Smooth muscle cell (in vitro differentiated cells): Measurements from ENCODE around the gene CLDN5. TPM values are rescaled to one million over a fixed set of nuclear protein-coding genes. Genes with fewer than 3 reads are reported as not detected.
A peak's percentile ranks its signal among the peaks of the same experiment; 100 is the strongest.

Source experiments
- DNase-seq: peaks from one replicate; lab custom pipeline; 2025; ENCODE audit not compliant: unreplicated experiment; lab: John Stamatoyannopoulos, UW
- H2AFZ ChIP-seq: fragments of 200-600 bp; sonication (generic); 2 replicates; pipeline ENCODE4 v1.6.0; 2016; ENCODE audit warnings: antibody characterized with exemption, low read depth, mild to moderate bottlenecking
- H3F3A ChIP-seq: fragments of 200-600 bp; sonication (generic); 2 replicates; pipeline ENCODE4 v1.6.0; 2017; ENCODE audit warnings: antibody characterized with exemption, low read depth
- H3K27ac ChIP-seq: fragments of 200-600 bp; sonication (generic); 2 replicates; pipeline ENCODE4 v1.5.1; 2016; ENCODE audit warnings: low read depth, mild to moderate bottlenecking
- H3K27me3 ChIP-seq: fragments of 200-600 bp; sonication (generic); 2 replicates; pipeline ENCODE4 v1.6.1; 2016; ENCODE audit warnings: low read depth, mild to moderate bottlenecking
- H3K36me3 ChIP-seq: fragments of 200-600 bp; sonication (generic); 2 replicates; pipeline ENCODE4 v1.5.1; 2016; ENCODE audit warnings: low read depth
- H3K4me1 ChIP-seq: fragments of 200-600 bp; sonication (generic); 2 replicates; pipeline ENCODE4 v1.5.1; 2016; ENCODE audit warnings: low read depth
- H3K4me2 ChIP-seq: fragments of 200-600 bp; sonication (generic); 2 replicates; pipeline ENCODE4 v1.6.0; 2016; ENCODE audit warnings: mild to moderate bottlenecking
- H3K4me3 ChIP-seq: fragments of 200-600 bp; sonication (generic); 2 replicates; pipeline ENCODE4 v1.5.1; 2016; ENCODE audit warnings: mild to moderate bottlenecking
- H3K79me2 ChIP-seq: fragments of 200-600 bp; sonication (generic); 2 replicates; pipeline ENCODE4 v1.6.0; 2016; ENCODE audit warnings: low read depth, mild to moderate bottlenecking
- H3K9ac ChIP-seq: fragments of 200-600 bp; sonication (generic); 2 replicates; pipeline ENCODE4 v1.6.0; 2016; ENCODE audit warnings: low read depth
- H3K9me3 ChIP-seq: fragments of 200-600 bp; sonication (generic); replicated peaks from 2 replicates; pipeline ENCODE4 v1.5.1; 2016; ENCODE audit warnings: low read depth
- H4K20me1 ChIP-seq: fragments of 200-600 bp; sonication (generic); 2 replicates; pipeline ENCODE4 v1.6.0; 2016; ENCODE audit warnings: low read depth
- WGBS: methylation state at CpG from one replicate; pipeline ENCODE4 v1.1.7; 2016; ENCODE audit warnings: low lambda C conversion rate; 5-methylcytosine and 5-hydroxymethylcytosine counted together
- polyA plus RNA-seq: library from polyadenylated mRNA; unstranded; fragments of >200 nt; fragmentation: Nextera tagmentation; extraction: Ambion mirVana; gene quantifications from 2 replicates; pipeline ENCODE4 v1.2.1, GENCODE V29; 2016
- total RNA-seq: library from RNA; depleted of rRNA; stranded (reverse); fragments of >200 nt; gene quantifications from 2 replicates; pipeline ENCODE4 v1.2.3, GENCODE V29; 2014
- TF ChIP-seq, protein P1 (sequence below): fragments of 200-600 bp; sonication (generic); IDR thresholded peaks from 2 replicates; pipeline ENCODE4 v1.5.1; 2017; ENCODE audit warnings: borderline replicate concordance, mild to moderate bottlenecking, antibody characterized with exemption; ENCODE audit not compliant: insufficient read depth, poor library complexity, severe bottlenecking

The CLDN5 gene
- total and polyA plus RNA-seq, 2 experiments from 2014 or later = 0.11 TPM; not detected in 1

DNA sequence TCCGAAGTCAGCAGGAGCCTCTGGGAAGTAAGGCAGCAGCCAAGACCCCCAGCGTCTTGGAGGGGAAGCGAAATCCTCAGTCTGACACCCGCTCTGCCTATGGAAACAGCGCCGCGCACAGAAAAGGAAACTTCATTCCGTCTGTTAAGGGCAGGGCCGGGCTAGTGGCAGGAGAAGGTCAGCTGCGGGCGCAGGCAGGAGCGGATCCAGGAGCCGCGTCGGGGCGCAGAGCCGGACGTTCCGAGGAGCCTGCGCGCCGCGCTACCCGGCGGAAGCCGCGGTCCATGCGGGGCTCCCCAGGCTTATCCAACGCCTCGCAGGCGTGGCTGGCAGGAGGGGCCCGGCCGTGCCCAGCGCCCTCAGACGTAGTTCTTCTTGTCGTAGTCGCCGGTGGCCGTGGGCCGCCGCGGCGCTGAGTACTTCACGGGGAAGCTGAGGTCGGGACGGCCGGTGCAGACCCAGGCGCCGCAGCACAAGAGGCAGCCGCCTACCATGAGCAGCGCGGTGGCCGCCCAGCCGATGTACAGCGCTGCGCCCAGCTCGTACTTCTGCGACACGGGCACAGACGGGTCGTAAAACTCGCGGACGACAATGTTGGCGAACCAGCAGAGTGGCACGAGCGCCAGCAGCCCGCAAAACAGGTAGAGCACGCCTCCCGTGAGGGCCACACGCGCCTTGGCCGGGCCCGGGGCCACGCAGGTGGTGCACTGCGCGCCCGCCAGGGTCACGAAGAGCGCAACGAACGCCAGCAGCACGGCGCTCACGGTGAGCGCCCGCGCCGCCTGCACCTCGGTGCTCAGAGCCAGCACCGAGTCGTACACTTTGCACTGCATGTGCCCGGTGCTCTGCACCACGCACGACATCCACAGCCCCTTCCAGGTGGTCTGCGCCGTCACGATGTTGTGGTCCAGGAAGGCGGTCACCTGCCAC lies 705 bp downstream of the CLDN5 start:
- TF ChIP-seq, protein P1, sequence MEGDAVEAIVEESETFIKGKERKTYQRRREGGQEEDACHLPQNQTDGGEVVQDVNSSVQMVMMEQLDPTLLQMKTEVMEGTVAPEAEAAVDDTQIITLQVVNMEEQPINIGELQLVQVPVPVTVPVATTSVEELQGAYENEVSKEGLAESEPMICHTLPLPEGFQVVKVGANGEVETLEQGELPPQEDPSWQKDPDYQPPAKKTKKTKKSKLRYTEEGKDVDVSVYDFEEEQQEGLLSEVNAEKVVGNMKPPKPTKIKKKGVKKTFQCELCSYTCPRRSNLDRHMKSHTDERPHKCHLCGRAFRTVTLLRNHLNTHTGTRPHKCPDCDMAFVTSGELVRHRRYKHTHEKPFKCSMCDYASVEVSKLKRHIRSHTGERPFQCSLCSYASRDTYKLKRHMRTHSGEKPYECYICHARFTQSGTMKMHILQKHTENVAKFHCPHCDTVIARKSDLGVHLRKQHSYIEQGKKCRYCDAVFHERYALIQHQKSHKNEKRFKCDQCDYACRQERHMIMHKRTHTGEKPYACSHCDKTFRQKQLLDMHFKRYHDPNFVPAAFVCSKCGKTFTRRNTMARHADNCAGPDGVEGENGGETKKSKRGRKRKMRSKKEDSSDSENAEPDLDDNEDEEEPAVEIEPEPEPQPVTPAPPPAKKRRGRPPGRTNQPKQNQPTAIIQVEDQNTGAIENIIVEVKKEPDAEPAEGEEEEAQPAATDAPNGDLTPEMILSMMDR = no peak
- Histone ChIP-seq H3K27me3 (peaks cover 55% of the 10 kb centered on the region), H3K4me3 (peak overlapping the region; percentile 40), H3K9ac (no peak overlapping the region), H3K9me3 (no peaks in the 10 kb centered on the region), H3K4me1 (peaks cover 12% of the 10 kb centered on the region), H3K27ac (no peak overlapping the region), H3F3A (no peaks in the 10 kb centered on the region), H2AFZ (no peak overlapping the region), H3K79me2 (no peaks in the 10 kb centered on the region), H3K36me3 (no peaks in the 10 kb centered on the region), H3K4me2 (peak overlapping the region; percentile 79), H4K20me1 (no peaks in the 10 kb centered on the region)
- WGBS = 5% methylated on average over 99 of the region's 99 CpGs
- no peak for DNase-seq

- H3K9ac ChIP-seq = no peak overlapping the region
- no peak overlapping the region for H3K27ac ChIP-seq
- DNase-seq = no peak
- peak overlapping the region; percentile 79 for H3K4me2 ChIP-seq
- TF ChIP-seq, protein P1 = no peak
- H3K9me3 ChIP-seq = no peaks in the 10 kb centered on the region
- no peaks in the 10 kb centered on the region for H3K79me2 ChIP-seq
- H3K27me3 ChIP-seq = peaks cover 55% of the 10 kb centered on the region
- peak overlapping the region; percentile 40 for H3K4me3 ChIP-seq
- 36% methylated on average over 9 of the region's 9 CpGs for WGBS
- H2AFZ ChIP-seq = no peak overlapping the region
- no peaks in the 10 kb centered on the region for H3F3A ChIP-seq
- H3K36me3 ChIP-seq = no peaks in the 10 kb centered on the region
- no peaks in the 10 kb centered on the region for H4K20me1 ChIP-seq
- peaks cover 12% of the 10 kb centered on the region for H3K4me1 ChIP-seq
These were observed 1.4 kb downstream of the CLDN5 start for GRCh38 chr22:19522881-19523239.

DNA sequence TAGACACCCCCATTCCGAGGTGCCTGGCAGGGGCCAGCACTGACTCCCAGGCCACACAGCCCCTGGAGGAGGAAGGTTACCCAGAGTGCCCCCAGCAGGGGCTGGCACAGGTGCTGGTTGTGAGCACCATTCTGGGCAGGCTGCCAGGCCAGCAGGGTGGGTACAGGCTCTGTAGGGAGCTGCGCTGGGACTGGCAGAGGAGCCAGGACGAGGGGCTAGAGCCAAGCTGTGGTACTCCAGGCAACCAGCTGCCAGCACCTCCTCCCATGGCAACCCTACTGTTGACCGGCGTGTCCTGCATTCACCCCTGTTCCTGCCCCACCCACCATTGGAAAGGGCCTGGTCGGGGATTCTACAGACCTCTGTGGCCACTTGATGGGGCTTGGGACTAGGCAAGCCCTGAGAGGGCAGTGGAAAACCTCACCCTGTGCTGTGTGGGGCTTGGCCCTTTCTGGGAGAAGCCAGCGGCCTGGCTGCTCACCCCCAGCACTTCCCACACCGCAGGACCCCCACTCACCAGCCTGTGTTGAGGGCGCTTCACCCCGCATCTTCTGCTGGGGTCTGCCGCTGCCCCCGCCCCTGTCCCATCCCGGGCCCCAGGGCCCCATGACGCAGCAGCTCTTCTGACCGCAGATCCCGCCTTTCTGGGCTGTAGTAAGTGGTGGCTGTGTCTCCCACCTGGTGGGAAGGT lies 1.9 kb downstream of the CLDN5 start:
- Histone ChIP-seq H3K9ac (no peak overlapping the region), H2AFZ (no peak overlapping the region), H3F3A (no peaks in the 10 kb centered on the region), H3K4me1 (peaks cover 12% of the 10 kb centered on the region), H3K36me3 (no peaks in the 10 kb centered on the region), H3K27me3 (peaks cover 55% of the 10 kb centered on the region), H3K79me2 (no peaks in the 10 kb centered on the region), H3K27ac (no peak overlapping the region), H3K4me3 (no peak overlapping the region), H3K9me3 (no peaks in the 10 kb centered on the region), H3K4me2 (no peak overlapping the region), H4K20me1 (no peaks in the 10 kb centered on the region)
- DNase-seq = no peak
- 81% methylated on average over 16 of the region's 16 CpGs for WGBS
- TF ChIP-seq, protein P1 = no peak
